H1 (cell line): ENCODE measurements around the gene PIGC. TPM values are rescaled to one million over a fixed set of nuclear protein-coding genes. Genes with fewer than 3 reads are reported as not detected.

Experiments
- CTCF ChIA-PET: fragments of 300-600 bp; sonication (Branson Sonifier 250); formaldehyde crosslinking; loops from one replicate; lab custom pipeline; 2021; ENCODE audit not compliant: partially characterized antibody; lab: Charles Lee
- POLR2A ChIA-PET: fragments of 300-600 bp; sonication (Branson Sonifier 250); formaldehyde crosslinking; loops from one replicate; lab custom pipeline; 2021; ENCODE audit warnings: inconsistent platforms; ENCODE audit not compliant: partially characterized antibody; lab: Charles Lee
- DNase-seq, 2 experiments: peaks; one replicate each; pipeline versions ENCODE4 v3.0.0 to v3.0.0-alpha.2; 2010 to 2022; ENCODE audit warnings: low spot score in 2 of 2, low read depth in 1 of 2, mixed read lengths in 1 of 2
- FAIRE-seq: peaks from 2 replicates; lab custom pipeline; 2011; peaks lifted over from hg19 to GRCh38; lab: Jason Lieb, UNC
- H2AFZ ChIP-seq: 2 replicates; pipeline ENCODE4 v1.8.1; 2012; ENCODE audit warnings: low read length, inconsistent platforms
- H2AK5ac ChIP-seq: 2 replicates; pipeline ENCODE4 v1.6.1; 2013; ENCODE audit warnings: low read depth, low read length
- H2BK120ac ChIP-seq: replicated peaks from 2 replicates; pipeline ENCODE3; 2013; ENCODE audit warnings: low read depth, low read length, inconsistent platforms
- H2BK12ac ChIP-seq: 2 replicates; pipeline ENCODE4 v1.6.1; 2013; ENCODE audit warnings: low read depth, low read length
- H2BK15ac ChIP-seq: 2 replicates; pipeline ENCODE4 v1.6.1; 2013; ENCODE audit warnings: low read length
- H2BK20ac ChIP-seq: 2 replicates; pipeline ENCODE4 v1.6.1; 2013; ENCODE audit warnings: low read length
- H2BK5ac ChIP-seq: 2 replicates; pipeline ENCODE4 v1.6.1; 2013; ENCODE audit warnings: low read depth, low read length
- H3K14ac ChIP-seq: 2 replicates; pipeline ENCODE4 v1.6.1; 2013; ENCODE audit warnings: inconsistent platforms; ENCODE audit not compliant: insufficient read length
- H3K18ac ChIP-seq: 2 replicates; pipeline ENCODE4 v1.6.1; 2013; ENCODE audit warnings: low read length; ENCODE audit errors: extremely low read depth
- H3K23ac ChIP-seq: 2 replicates; pipeline ENCODE4 v1.6.1; 2013; ENCODE audit warnings: inconsistent platforms; ENCODE audit not compliant: insufficient read length
- H3K23me2 ChIP-seq: 2 replicates; pipeline ENCODE4 v1.6.1; 2013; ENCODE audit warnings: low read depth, low read length
- H3K27ac ChIP-seq: 2 replicates; pipeline ENCODE4 v1.6.1; 2011; ENCODE audit warnings: low read depth, low read length, inconsistent platforms
- H3K27me3 ChIP-seq, 4 experiments: replicated peaks in 1 of 4; 1 replicate in 1 of 4; 2 replicates in 3 of 4; pipeline versions ENCODE4 v1.6.1 to v1.8.1; 2011 to 2013; ENCODE audit warnings: low read length in 3 of 4, mild to moderate bottlenecking in 3 of 4, inconsistent platforms in 2 of 4, mixed read lengths in 2 of 4, moderate library complexity in 1 of 4; ENCODE audit not compliant: control insufficient read depth in 3 of 4, insufficient read depth in 3 of 4; ENCODE audit errors: extremely low read depth in 1 of 4
- H3K36me3 ChIP-seq, 4 experiments: 2 replicates each; pipeline versions ENCODE4 v1.6.1 to v1.8.1; 2011 to 2013; ENCODE audit warnings: mild to moderate bottlenecking in 4 of 4, low read length in 3 of 4, moderate library complexity in 2 of 4, control low read depth in 1 of 4, inconsistent platforms in 1 of 4; ENCODE audit not compliant: insufficient read depth in 4 of 4, control insufficient read depth in 2 of 4
- H3K4ac ChIP-seq: replicated peaks from 2 replicates; pipeline ENCODE3; 2013; ENCODE audit warnings: low read length, low read depth, mixed read lengths, inconsistent platforms; ENCODE audit not compliant: insufficient read length
- H3K4me1 ChIP-seq, 4 experiments: replicated peaks in 1 of 4; 1 replicate in 1 of 4; 2 replicates in 3 of 4; pipeline versions ENCODE4 v1.6.1 to v1.8.1; 2011 to 2013; ENCODE audit warnings: low read length in 3 of 4, inconsistent platforms in 2 of 4, mixed read lengths in 1 of 4; ENCODE audit not compliant: insufficient read depth in 4 of 4, control insufficient read depth in 3 of 4
- H3K4me2 ChIP-seq, 2 experiments: 2 replicates each; pipeline versions ENCODE4 v1.6.1 to v1.8.1; 2011 to 2013; ENCODE audit warnings: low read depth in 2 of 2, low read length in 2 of 2, control low read depth in 1 of 2, inconsistent platforms in 1 of 2, mild to moderate bottlenecking in 1 of 2; ENCODE audit not compliant: insufficient read depth in 1 of 2
- H3K4me3 ChIP-seq, 4 experiments: fragments of 200-600, 300-600 bp in 1 of 4; sonication (generic), shearing (Covaris generic), sonication (Bioruptor Twin) in 1 of 4; 2 replicates each; pipeline versions ENCODE4 v1.5.1 to v1.8.1; 2011 to 2016; ENCODE audit warnings: low read length in 4 of 4, low read depth in 3 of 4, control low read depth in 2 of 4, inconsistent platforms in 2 of 4, mild to moderate bottlenecking in 2 of 4, mixed read lengths in 1 of 4, moderate library complexity in 1 of 4; ENCODE audit not compliant: insufficient read depth in 2 of 4; ENCODE audit errors: extremely low read depth in 1 of 4
- H3K56ac ChIP-seq: replicated peaks from 2 replicates; pipeline ENCODE3; 2013; ENCODE audit warnings: low read depth, mild to moderate bottlenecking, mixed read lengths, low read length, inconsistent platforms; ENCODE audit not compliant: insufficient read length
- H3K79me1 ChIP-seq: 2 replicates; pipeline ENCODE4 v1.6.1; 2013; ENCODE audit warnings: low read depth, low read length, control low read depth
- H3K79me2 ChIP-seq, 2 experiments: 2 replicates each; pipeline versions ENCODE4 v1.6.1 to v1.8.1; 2012 to 2013; ENCODE audit warnings: low read length in 2 of 2, mild to moderate bottlenecking in 2 of 2, inconsistent platforms in 1 of 2; ENCODE audit not compliant: insufficient read depth in 2 of 2, control insufficient read depth in 1 of 2
- H3K9ac ChIP-seq, 4 experiments: replicated peaks in 1 of 4; 1 replicate in 1 of 4; 2 replicates in 3 of 4; pipeline versions ENCODE4 v1.6.1 to v1.8.1; 2011 to 2013; ENCODE audit warnings: low read depth in 3 of 4, low read length in 3 of 4, control low read depth in 2 of 4, mild to moderate bottlenecking in 2 of 4, moderate library complexity in 2 of 4, inconsistent platforms in 1 of 4; ENCODE audit errors: extremely low read depth in 1 of 4
- H3K9me3 ChIP-seq, 2 experiments: 2 replicates each; pipeline versions ENCODE4 v1.6.1 to v1.8.1; 2012 to 2013; ENCODE audit warnings: mild to moderate bottlenecking in 2 of 2, moderate library complexity in 2 of 2, control low read depth in 1 of 2, inconsistent platforms in 1 of 2, low read depth in 1 of 2, low read length in 1 of 2, mixed read lengths in 1 of 2; ENCODE audit not compliant: insufficient read depth in 2 of 2
- H4K20me1 ChIP-seq, 2 experiments: replicated peaks in 1 of 2; 2 replicates each; pipeline versions ENCODE3 to v1.8.1; 2011 to 2013; ENCODE audit warnings: inconsistent platforms in 2 of 2, low read length in 2 of 2, mild to moderate bottlenecking in 1 of 2; ENCODE audit not compliant: insufficient read depth in 2 of 2, control insufficient read depth in 1 of 2
- H4K5ac ChIP-seq: 2 replicates; pipeline ENCODE4 v1.6.1; 2013; ENCODE audit warnings: low read length, low read depth, mixed read lengths, inconsistent platforms; ENCODE audit not compliant: insufficient read length
- H4K8ac ChIP-seq: 2 replicates; pipeline ENCODE4 v1.8.0; 2013; ENCODE audit warnings: mild to moderate bottlenecking, moderate library complexity, low read length, inconsistent platforms; ENCODE audit not compliant: insufficient read depth; ENCODE audit errors: extremely low read depth
- H4K91ac ChIP-seq: replicated peaks from 2 replicates; pipeline ENCODE3; 2013; ENCODE audit warnings: low read length, mixed read lengths, inconsistent platforms; ENCODE audit not compliant: insufficient read length
- ATF2 ChIP-seq: IDR thresholded peaks from 2 replicates; pipeline ENCODE4 v1.6.1; 2012; ENCODE audit warnings: low read length, inconsistent platforms
- BRCA1 ChIP-seq: IDR thresholded peaks from 2 replicates; pipeline ENCODE4 v1.6.1; 2012; ENCODE audit warnings: low read depth, low read length, improper control_type of control experiment
- MAFK ChIP-seq: IDR thresholded peaks from 2 replicates; pipeline ENCODE4 v1.6.1; 2012; ENCODE audit warnings: low read depth, mild to moderate bottlenecking, improper control_type of control experiment, low read length
- MAX ChIP-seq: IDR thresholded peaks from 2 replicates; pipeline ENCODE4 v1.6.1; 2012; ENCODE audit warnings: inconsistent platforms
- POLR2AphosphoS5 ChIP-seq: IDR thresholded peaks from 2 replicates; pipeline ENCODE4 v1.6.1; 2011; ENCODE audit warnings: low read depth, low read length
- SP4 ChIP-seq: IDR thresholded peaks from 2 replicates; pipeline ENCODE4 v1.6.1; 2012; ENCODE audit warnings: low read length, inconsistent platforms
- WGBS, 2 experiments: shearing (Covaris generic) in 1 of 2; methylation state at CpG; one replicate each; pipeline versions ENCODE4 v1.1.6 to v1.1.7; 2013 to 2015; ENCODE audit warnings: low lambda C conversion rate in 2 of 2, mixed read lengths in 2 of 2, inconsistent platforms in 1 of 2, low coverage in 1 of 2, missing lambda C conversion rate in 1 of 2; ENCODE audit not compliant: insufficient replicate concordance in 2 of 2, insufficient coverage in 1 of 2, insufficient read length in 1 of 2; ENCODE audit errors: extremely low coverage in 1 of 2, missing lambda C conversion rate in 1 of 2; 5-methylcytosine and 5-hydroxymethylcytosine counted together
- polyA plus RNA-seq, 7 experiments: library from polyadenylated mRNA; depleted of rRNA in 3 of 7; stranded (reverse) in 5 of 7; unstranded in 2 of 7; fragments of >200 nt in 5 of 7; fragments of 200-250 nt in 2 of 7; gene quantifications; 1 replicate in 5 of 7; 2 replicates in 1 of 7; 4 replicates in 1 of 7; pipeline versions ENCODE4 v1.2.1 to v1.2.3, GENCODE V29; 2011 to 2013; ENCODE audit warnings: missing spikeins in 2 of 7, mixed read lengths in 2 of 7
- total RNA-seq: library from RNA; stranded (reverse); fragmentation: NEBNext Ultra II Directional; extraction: Animal tissue kit (Norgen Biotek cat#: 25700); gene quantifications from 2 replicates; pipeline ENCODE4 v1.2.1, GENCODE V29; 2021
- TF ChIP-seq, protein P1 (sequence below), 3 experiments: IDR thresholded peaks; 1 replicate in 2 of 3; 2 replicates in 1 of 3; pipeline versions ENCODE4 v1.5.1 to v1.6.1; 2011; ENCODE audit warnings: low read length in 3 of 3, mild to moderate bottlenecking in 3 of 3, inconsistent platforms in 2 of 3, low read depth in 1 of 3, moderate library complexity in 1 of 3; ENCODE audit not compliant: insufficient read depth in 1 of 3; ENCODE audit errors: control extremely low read depth in 1 of 3

Gene PIGC
- total and polyA plus RNA-seq, 2 of the 8 experiments (the other 6 are each of a cell fraction or from before 2014, with no cell fraction given), result 21.0 to 39.3 TPM

- H4K8ac ChIP-seq, result no peak overlapping the region
- H3K79me2 ChIP-seq, result no peaks in the 10 kb centered on the region
- H3K4me1 ChIP-seq, result peaks cover 6 to 14% (median 10%) of the 10 kb centered on the region in 4 experiments
- no peak overlapping the region for H3K9ac ChIP-seq
- CTCF ChIA-PET, result interaction anchor here (0.6 to 1.9 kb wide), 18 partner anchors 9 to 594 kb away, joined by 3 to 8 read pairs (median 3); partner anchors contain the start of gene C1orf105
- H4K91ac ChIP-seq, result no peak overlapping the region
- H3K18ac ChIP-seq, result no peak overlapping the region
- no peak overlapping the region for H2BK120ac ChIP-seq
- 94% methylated on average over 4 of the region's 5 CpGs; no CpG with 5 or more reads in 1 of the 2 experiments for WGBS, 2 experiments
- FAIRE-seq (no peak), DNase-seq (no peak)
- no peak overlapping the region for H2BK20ac ChIP-seq
- H3K23me2 ChIP-seq, result no peaks in the 10 kb centered on the region
- POLR2A ChIA-PET, result interaction anchor here (0.9 kb wide), 1 partner anchor 35 kb away, joined by 3 read pairs; no protein-coding TSS in a partner anchor
- no peaks in the 10 kb centered on the region for H3K9me3 ChIP-seq
- no peaks in the 10 kb centered on the region for H3K79me1 ChIP-seq
- no peaks in the 10 kb centered on the region for H4K20me1 ChIP-seq
- no peak overlapping the region for H2BK5ac ChIP-seq
- no peak overlapping the region for H3K27ac ChIP-seq
- no peak overlapping the region for H4K5ac ChIP-seq
- no peak overlapping the region for H2BK12ac ChIP-seq
- no peaks in the 10 kb centered on the region for H3K36me3 ChIP-seq
- no peak overlapping the region for H2BK15ac ChIP-seq
- no peak overlapping the region for H3K4me3 ChIP-seq
- no peak overlapping the region for H2AK5ac ChIP-seq
- no peak overlapping the region for H3K14ac ChIP-seq
- H3K4ac ChIP-seq, result no peak overlapping the region
- H3K23ac ChIP-seq, result no peak overlapping the region
- H3K27me3 ChIP-seq, result no peaks in the 10 kb centered on the region
- H2AFZ ChIP-seq, result no peak overlapping the region
- H3K4me2 ChIP-seq, result no peak overlapping the region
- H3K56ac ChIP-seq, result no peak overlapping the region
- TF ChIP-seq POLR2AphosphoS5 (no peak), MAFK (no peak), ATF2 (no peak), BRCA1 (no peak), MAX (no peak), SP4 (no peak)
- TF ChIP-seq, protein P1, sequence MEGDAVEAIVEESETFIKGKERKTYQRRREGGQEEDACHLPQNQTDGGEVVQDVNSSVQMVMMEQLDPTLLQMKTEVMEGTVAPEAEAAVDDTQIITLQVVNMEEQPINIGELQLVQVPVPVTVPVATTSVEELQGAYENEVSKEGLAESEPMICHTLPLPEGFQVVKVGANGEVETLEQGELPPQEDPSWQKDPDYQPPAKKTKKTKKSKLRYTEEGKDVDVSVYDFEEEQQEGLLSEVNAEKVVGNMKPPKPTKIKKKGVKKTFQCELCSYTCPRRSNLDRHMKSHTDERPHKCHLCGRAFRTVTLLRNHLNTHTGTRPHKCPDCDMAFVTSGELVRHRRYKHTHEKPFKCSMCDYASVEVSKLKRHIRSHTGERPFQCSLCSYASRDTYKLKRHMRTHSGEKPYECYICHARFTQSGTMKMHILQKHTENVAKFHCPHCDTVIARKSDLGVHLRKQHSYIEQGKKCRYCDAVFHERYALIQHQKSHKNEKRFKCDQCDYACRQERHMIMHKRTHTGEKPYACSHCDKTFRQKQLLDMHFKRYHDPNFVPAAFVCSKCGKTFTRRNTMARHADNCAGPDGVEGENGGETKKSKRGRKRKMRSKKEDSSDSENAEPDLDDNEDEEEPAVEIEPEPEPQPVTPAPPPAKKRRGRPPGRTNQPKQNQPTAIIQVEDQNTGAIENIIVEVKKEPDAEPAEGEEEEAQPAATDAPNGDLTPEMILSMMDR (IDR thresholded peaks at IDR 0.05; ENCODE audit: control extremely low read depth in 1 of 3, insufficient read depth in 1 of 3, low read depth in 1 of 3, low read length in 3 of 3), result no peak
These were observed 49.1 kb downstream of the PIGC start for GRCh38 chr1:172394811-172395210.
